HepG2 (cell line): Measurements from ENCODE around the gene GDPD4. TPM values are rescaled to one million over a fixed set of nuclear protein-coding genes. Genes with fewer than 3 reads are reported as not detected.

Source experiments
- ATAC-seq: fragments of 200-7000 bp; cut with Tn5 transposase; 3 replicates; pipeline ENCODE4 v1.9.1; 2020; ENCODE audit warnings: mild to moderate bottlenecking, moderate library complexity
- BruUV-seq: library from RNA; stranded (reverse); fragments of 400-500 nt; replicated peaks from 2 replicates; lab custom pipeline; 2021; lab: Mats Ljungman, UMichigan
- CTCF ChIA-PET: fragments of 300-600 bp; formaldehyde crosslinking; extraction: SDS; loops from one replicate; lab custom pipeline; 2021; ENCODE audit warnings: low total read pairs, inconsistent platforms, low intra/inter-chr PET ratio; lab: Yijun Ruan, JAX
- POLR2A ChIA-PET: fragments of 350-600 bp; sonication (Branson Sonifier 250); formaldehyde crosslinking; loops from one replicate; lab custom pipeline; 2020; ENCODE audit warnings: antibody characterized with exemption, inconsistent platforms; lab: Yijun Ruan, JAX
- DNase-seq: peaks from one replicate; pipeline ENCODE4 v3.0.0-alpha.2; 2015; ENCODE audit warnings: low spot score
- FAIRE-seq: peaks from 3 replicates; lab custom pipeline; 2011; peaks lifted over from hg19 to GRCh38; lab: Jason Lieb, UNC
- H2AFZ ChIP-seq: one replicate; pipeline ENCODE4 v1.6.1; 2011; ENCODE audit warnings: low read length, inconsistent platforms
- H3K27ac ChIP-seq: fragments of 300-600 bp; 3 replicates; pipeline ENCODE4 v1.8.0; 2011; ENCODE audit warnings: mixed run types, mild to moderate bottlenecking, mixed read lengths, low read length, inconsistent platforms; ENCODE audit not compliant: insufficient read depth; ENCODE audit errors: extremely low read length
- H3K27me3 ChIP-seq, 2 experiments: fragments of 200-600 bp in 1 of 2; 2 replicates in 1 of 2; 3 replicates in 1 of 2; pipeline versions ENCODE4 v1.6.0 to v1.8.0; 2011; ENCODE audit warnings: low read length in 2 of 2, mild to moderate bottlenecking in 2 of 2, moderate library complexity in 2 of 2, inconsistent platforms in 1 of 2; ENCODE audit not compliant: insufficient read depth in 2 of 2, control insufficient read depth in 1 of 2
- H3K36me3 ChIP-seq, 2 experiments: fragments of 200-600 bp in 1 of 2; replicated peaks in 1 of 2; 2 replicates in 1 of 2; 3 replicates in 1 of 2; pipeline versions ENCODE4 v1.5.1 to v1.8.0; 2011; ENCODE audit warnings: low read length in 2 of 2, inconsistent platforms in 1 of 2; ENCODE audit not compliant: insufficient read depth in 2 of 2, control insufficient read depth in 1 of 2
- H3K4me1 ChIP-seq: 2 replicates; pipeline ENCODE4 v1.5.1; 2012; ENCODE audit warnings: low read length, inconsistent platforms; ENCODE audit not compliant: insufficient read depth
- H3K4me2 ChIP-seq: 2 replicates; pipeline ENCODE4 v1.6.0; 2011; ENCODE audit warnings: low read depth, low read length, inconsistent platforms
- H3K4me3 ChIP-seq, 3 experiments: fragments of 200-600 bp in 1 of 3; sonication (generic), shearing (Covaris generic) in 1 of 3; replicated peaks in 1 of 3; 2 replicates each; pipeline ENCODE4 v1.5.1; 2011 to 2016; ENCODE audit warnings: low read length in 3 of 3, inconsistent platforms in 2 of 3, low read depth in 2 of 3, mild to moderate bottlenecking in 2 of 3, control low read depth in 1 of 3, mixed read lengths in 1 of 3; ENCODE audit not compliant: insufficient read depth in 1 of 3
- H3K79me2 ChIP-seq: one replicate; pipeline ENCODE4 v1.6.1; 2011; ENCODE audit warnings: low read length, inconsistent platforms; ENCODE audit not compliant: insufficient read depth
- H3K9ac ChIP-seq: 2 replicates; pipeline ENCODE4 v1.6.0; 2011; ENCODE audit warnings: mild to moderate bottlenecking, low read depth, low read length, inconsistent platforms; ENCODE audit not compliant: insufficient read depth
- H3K9me3 ChIP-seq: 2 replicates; pipeline ENCODE4 v1.5.1; 2012; ENCODE audit warnings: mild to moderate bottlenecking, low read length
- H4K20me1 ChIP-seq: 2 replicates; pipeline ENCODE4 v1.6.0; 2011; ENCODE audit warnings: inconsistent platforms, mild to moderate bottlenecking, low read length, moderate library complexity; ENCODE audit not compliant: insufficient read depth
- HDAC2 ChIP-seq: sonication (generic); formaldehyde crosslinking; IDR thresholded peaks from 2 replicates; pipeline ENCODE4 v1.4.0; 2020; ENCODE audit warnings: missing genetic modification reagents
- IRF2 ChIP-seq: IDR thresholded peaks from 2 replicates; pipeline ENCODE4 v1.6.1; 2018; ENCODE audit warnings: missing genetic modification reagents, missing compliant biosample characterization
- NFIB ChIP-seq: sonication (generic); formaldehyde crosslinking; IDR thresholded peaks from 2 replicates; pipeline ENCODE4 v1.9.0; 2021; ENCODE audit warnings: missing genetic modification reagents, mild to moderate bottlenecking, borderline replicate concordance
- NFKB2 ChIP-seq: sonication (generic); formaldehyde crosslinking; IDR thresholded peaks from 2 replicates; pipeline ENCODE4 v1.4.0; 2020; ENCODE audit warnings: missing genetic modification reagents, borderline replicate concordance
- SNAI1 ChIP-seq: sonication (generic); formaldehyde crosslinking; IDR thresholded peaks from 2 replicates; pipeline ENCODE4 v1.5.0; 2020; ENCODE audit warnings: mild to moderate bottlenecking, missing genetic modification reagents, borderline replicate concordance
- ZNF530 ChIP-seq: sonication (generic); formaldehyde crosslinking; IDR thresholded peaks from 2 replicates; pipeline ENCODE4 v1.5.0; 2020; ENCODE audit warnings: low read depth, mild to moderate bottlenecking, missing genetic modification reagents
- ZNF552 ChIP-seq: sonication (generic); formaldehyde crosslinking; IDR thresholded peaks from 2 replicates; pipeline ENCODE4 v1.9.0; 2022; ENCODE audit warnings: missing genetic modification reagents, mild to moderate bottlenecking, borderline replicate concordance
- ZNF747 ChIP-seq: sonication (generic); formaldehyde crosslinking; IDR thresholded peaks from 2 replicates; pipeline ENCODE4 v1.8.1; 2023; ENCODE audit warnings: missing genetic modification reagents, mild to moderate bottlenecking, borderline replicate concordance
- ZNF839 ChIP-seq: sonication (generic); formaldehyde crosslinking; IDR thresholded peaks from 2 replicates; pipeline ENCODE4 v1.4.0; 2020; ENCODE audit warnings: missing genetic modification reagents, mild to moderate bottlenecking, borderline replicate concordance
- ZSCAN25 ChIP-seq: sonication (generic); formaldehyde crosslinking; IDR thresholded peaks from 2 replicates; pipeline ENCODE4 v1.8.0; 2022; ENCODE audit warnings: mild to moderate bottlenecking, missing genetic modification reagents
- WGBS: methylation state at CpG from one replicate; pipeline ENCODE4 v1.1.6; 2017; ENCODE audit warnings: low lambda C conversion rate; 5-methylcytosine and 5-hydroxymethylcytosine counted together
- in situ Hi-C: cut with HindIII; loops from 2 replicates; pipeline ENCODE4 v1.10.0; 2017; ENCODE audit warnings: low pct_unique_long_range_greater_than_20kb; ENCODE audit not compliant: extremely low pct_ligation_motif_present
- intact Hi-C: fragments of 100-400 bp; cut with micrococcal nuclease; formaldehyde crosslinking; loops from one replicate; pipeline ENCODE4 v1.10.0; 2022; ENCODE audit not compliant: unreplicated experiment
- polyA plus RNA-seq, 8 experiments: library from polyadenylated mRNA; depleted of rRNA in 3 of 8; stranded (reverse) in 7 of 8; unstranded in 1 of 8; fragments of >200 nt; fragmentation: Illumina TruSeq in 4 of 8; extraction: Trizol in 4 of 8; gene quantifications; 2 replicates each; pipeline versions ENCODE4 v1.2.1 to v1.2.3, GENCODE V29; 2011 to 2016; ENCODE audit warnings: low read depth in 4 of 8, missing spikeins in 1 of 8, mixed read lengths in 1 of 8; ENCODE audit not compliant: insufficient read depth in 1 of 8
- total RNA-seq, 5 experiments: library from RNA; depleted of rRNA; stranded (reverse); fragments of >200 nt; fragmentation: Illumina TruSeq; extraction: Trizol; gene quantifications; 2 replicates each; pipeline ENCODE4 v1.2.3, GENCODE V29; 2016; ENCODE audit warnings: low read depth in 1 of 5
- TF ChIP-seq, protein P1 (sequence below): sonication (generic); formaldehyde crosslinking; IDR thresholded peaks from 2 replicates; pipeline ENCODE4 v1.8.1; 2022; ENCODE audit warnings: mild to moderate bottlenecking, missing genetic modification reagents
- TF ChIP-seq, protein P2 (sequence below): sonication (generic); formaldehyde crosslinking; IDR thresholded peaks from 2 replicates; pipeline ENCODE4 v1.8.1; 2023; ENCODE audit warnings: mild to moderate bottlenecking, missing genetic modification reagents
- TF ChIP-seq, protein P3 (sequence below): sonication (generic); formaldehyde crosslinking; IDR thresholded peaks from 2 replicates; pipeline ENCODE4 v1.4.0; 2020; ENCODE audit warnings: missing genetic modification reagents, low read depth, mild to moderate bottlenecking, borderline replicate concordance

GDPD4 gene
- total and polyA plus RNA-seq, 2 of the 13 experiments (the other 11 are each of a cell fraction or from before 2014, with no cell fraction given), result not detected

DNA sequence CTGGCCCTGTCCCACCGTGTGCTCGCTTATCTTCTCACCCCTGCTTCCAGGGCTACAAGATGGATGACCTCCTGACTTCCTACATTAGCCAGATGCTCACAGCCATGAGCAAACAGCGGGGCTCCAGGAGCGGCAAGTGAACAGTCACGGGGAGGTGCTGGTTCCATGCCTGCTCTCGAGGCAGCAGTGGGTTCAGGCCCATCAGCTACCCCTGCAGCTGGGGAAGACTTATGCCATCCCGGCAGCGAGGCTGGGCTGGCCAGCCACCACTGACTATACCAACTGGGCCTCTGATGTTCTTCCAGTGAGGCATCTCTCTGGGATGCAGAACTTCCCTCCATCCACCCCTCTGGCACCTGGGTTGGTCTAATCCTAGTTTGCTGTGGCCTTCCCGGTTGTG is 86.9 kb downstream of the GDPD4 start:
- no peak overlapping the region for H3K4me3 ChIP-seq
- no peaks in the 10 kb centered on the region for H3K9me3 ChIP-seq
- H3K36me3 ChIP-seq, result peaks cover 0 to 4% of the 10 kb centered on the region in 2 experiments; a peak in 1 of 5 replicates
- ChIA-PET CTCF (no interaction called here), POLR2A (no interaction called here)
- no peak overlapping the region for H3K27ac ChIP-seq
- DNase-seq (no peak), ATAC-seq (no peak), FAIRE-seq (no peak)
- in situ Hi-C loops (no loop called here), intact Hi-C loops (no loop called here)
- 0 out of 2 replicates have a peak, but pooled peaks cover 6% of the 10 kb centered on the region for H3K4me1 ChIP-seq
- no peak overlapping the region for H3K4me2 ChIP-seq
- TF ChIP-seq ZSCAN25 (CRISPR knock-in tag) (no peak), NFKB2 (CRISPR knock-in tag) (no peak), HDAC2 (CRISPR knock-in tag) (no peak)
- TF ChIP-seq, protein P1, sequence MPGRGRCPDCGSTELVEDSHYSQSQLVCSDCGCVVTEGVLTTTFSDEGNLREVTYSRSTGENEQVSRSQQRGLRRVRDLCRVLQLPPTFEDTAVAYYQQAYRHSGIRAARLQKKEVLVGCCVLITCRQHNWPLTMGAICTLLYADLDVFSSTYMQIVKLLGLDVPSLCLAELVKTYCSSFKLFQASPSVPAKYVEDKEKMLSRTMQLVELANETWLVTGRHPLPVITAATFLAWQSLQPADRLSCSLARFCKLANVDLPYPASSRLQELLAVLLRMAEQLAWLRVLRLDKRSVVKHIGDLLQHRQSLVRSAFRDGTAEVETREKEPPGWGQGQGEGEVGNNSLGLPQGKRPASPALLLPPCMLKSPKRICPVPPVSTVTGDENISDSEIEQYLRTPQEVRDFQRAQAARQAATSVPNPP (CRISPR knock-in tag), result no peak
- 100% methylated on average over 1 of the region's 9 CpGs for WGBS
- no peak overlapping the region for H2AFZ ChIP-seq
- H3K9ac ChIP-seq, result no peak overlapping the region
- H4K20me1 ChIP-seq, result no peaks in the 10 kb centered on the region
- H3K27me3 ChIP-seq, result no peaks in the 10 kb centered on the region
- BruUV-seq, result no TSS peak
- no peaks in the 10 kb centered on the region for H3K79me2 ChIP-seq

DNA sequence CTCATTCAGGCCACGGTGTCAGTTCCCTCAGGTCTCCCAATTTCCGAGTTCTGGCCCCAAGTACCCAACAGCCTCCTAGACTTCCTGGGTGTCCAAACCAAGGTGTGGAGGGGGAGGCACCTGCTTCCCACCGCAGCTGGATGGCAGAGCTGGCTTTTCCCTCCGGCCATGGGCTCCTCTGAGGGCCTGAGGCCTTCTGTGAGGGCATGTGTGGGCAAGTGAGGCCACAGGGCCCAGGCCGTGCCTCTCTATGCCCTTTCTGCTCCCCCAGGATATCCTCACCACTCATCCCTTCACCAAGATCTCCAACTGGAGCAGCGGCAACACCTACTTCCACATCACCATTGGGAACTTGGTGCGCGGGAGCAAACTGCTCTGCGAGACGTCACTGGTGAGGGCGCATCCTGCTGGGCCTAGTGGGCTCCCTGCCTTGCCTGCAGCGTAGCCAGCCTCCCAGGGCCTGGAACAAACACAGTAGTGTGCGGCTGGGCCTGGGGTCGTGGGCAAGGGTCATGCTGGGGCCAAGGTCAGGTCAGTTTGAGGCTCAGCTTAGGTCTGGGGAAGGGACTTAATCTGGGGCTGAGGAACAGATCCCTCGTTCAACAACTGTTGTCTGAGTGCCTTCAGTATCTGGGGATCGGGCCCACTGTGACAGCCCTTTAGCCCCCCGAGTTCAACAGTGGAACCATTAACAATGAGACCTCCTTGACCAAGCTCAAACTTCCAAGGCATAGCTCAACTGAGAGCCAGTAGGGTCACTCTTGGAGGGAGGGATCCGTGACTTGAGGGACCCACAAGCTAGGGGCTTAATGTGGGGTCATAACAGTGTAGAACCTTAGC is 87.7 kb downstream of the GDPD4 start:
- Histone ChIP-seq H3K27me3 (no peaks in the 10 kb centered on the region), H3K4me2 (no peak overlapping the region), H2AFZ (no peak overlapping the region), H4K20me1 (no peaks in the 10 kb centered on the region), H3K9me3 (no peaks in the 10 kb centered on the region), H3K79me2 (no peaks in the 10 kb centered on the region), H3K27ac (no peak overlapping the region), H3K9ac (no peak overlapping the region), H3K4me1 (0 out of 2 replicates have a peak, but pooled peaks cover 6% of the 10 kb centered on the region), H3K4me3 (no peak overlapping the region), H3K36me3 (peaks cover 0 to 4% of the 10 kb centered on the region in 2 experiments; a peak in 1 of 5 replicates)
- ATAC-seq (no peak), FAIRE-seq (no peak), DNase-seq (no peak)
- POLR2A ChIA-PET, result no interaction called here
- intact Hi-C loops, result no loop called here
- CTCF ChIA-PET, result no interaction called here
- BruUV-seq, result no TSS peak
- in situ Hi-C loops, result no loop called here
- WGBS, result 95% methylated on average over 10 of the region's 18 CpGs
- TF ChIP-seq NFKB2 (CRISPR knock-in tag) (no peak), NFIB (CRISPR knock-in tag) (no peak), SNAI1 (no peak), IRF2 (no peak), ZNF530 (CRISPR knock-in tag) (no peak), ZNF747 (CRISPR knock-in tag) (no peak), ZSCAN25 (CRISPR knock-in tag) (no peak), ZNF552 (CRISPR knock-in tag) (no peak), ZNF839 (no peak)
- TF ChIP-seq, protein P2, sequence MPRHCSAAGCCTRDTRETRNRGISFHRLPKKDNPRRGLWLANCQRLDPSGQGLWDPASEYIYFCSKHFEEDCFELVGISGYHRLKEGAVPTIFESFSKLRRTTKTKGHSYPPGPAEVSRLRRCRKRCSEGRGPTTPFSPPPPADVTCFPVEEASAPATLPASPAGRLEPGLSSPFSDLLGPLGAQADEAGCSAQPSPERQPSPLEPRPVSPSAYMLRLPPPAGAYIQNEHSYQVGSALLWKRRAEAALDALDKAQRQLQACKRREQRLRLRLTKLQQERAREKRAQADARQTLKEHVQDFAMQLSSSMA (CRISPR knock-in tag), result no peak
- TF ChIP-seq, protein P3, sequence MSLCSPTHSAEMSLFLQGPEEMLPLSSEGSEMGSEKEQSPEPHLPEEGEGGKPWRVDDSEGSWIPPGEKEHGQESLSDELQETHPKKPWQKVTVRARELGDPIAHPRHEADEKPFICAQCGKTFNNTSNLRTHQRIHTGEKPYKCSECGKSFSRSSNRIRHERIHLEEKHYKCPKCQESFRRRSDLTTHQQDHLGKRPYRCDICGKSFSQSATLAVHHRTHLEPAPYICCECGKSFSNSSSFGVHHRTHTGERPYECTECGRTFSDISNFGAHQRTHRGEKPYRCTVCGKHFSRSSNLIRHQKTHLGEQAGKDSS (CRISPR knock-in tag), result no peak
